Heart right ventricle (tissue), 16 donors: ENCODE measurements around the gene NAALADL2. TPM values are rescaled to one million over a fixed set of nuclear protein-coding genes. Genes with fewer than 3 reads are reported as not detected.

ENCODE experiments used
- ATAC-seq, 8 donors: fragments of 200-7000 bp; cut with Tn5 transposase; one replicate each; pipeline ENCODE4 v1.9.1; 2020; ENCODE audit warnings: mild to moderate bottlenecking in 8 of 8, moderate library complexity in 8 of 8, moderate number of reproducible peaks in 1 of 8
- DNase-seq, 2 donors: peaks; one replicate each; pipeline ENCODE4 v3.0.0-alpha.2; 2020
- H3K27ac ChIP-seq, 10 donors: fragments of 200-600 bp; sonication (generic) in 2 of 10; one replicate each; pipeline versions ENCODE4 v1.5.0 to v1.8.0; 2020 to 2022; ENCODE audit warnings: mild to moderate bottlenecking in 3 of 10
- H3K27me3 ChIP-seq, 7 donors: fragments of 200-600 bp; one replicate each; pipeline ENCODE4 v1.8.0; 2021 to 2022; ENCODE audit warnings: mild to moderate bottlenecking in 2 of 7
- H3K36me3 ChIP-seq, 9 donors: fragments of 200-600 bp; sonication (generic) in 1 of 9; one replicate each; pipeline versions ENCODE4 v1.5.0 to v1.8.0; 2020 to 2022; ENCODE audit warnings: mild to moderate bottlenecking in 2 of 9
- H3K4me1 ChIP-seq, 9 donors: fragments of 200-600 bp; sonication (generic) in 1 of 9; one replicate each; pipeline versions ENCODE4 v1.5.0 to v1.8.0; 2020 to 2022; ENCODE audit warnings: mild to moderate bottlenecking in 4 of 9
- H3K4me3 ChIP-seq, 10 donors: fragments of 200-600 bp; sonication (generic) in 2 of 10; one replicate each; pipeline versions ENCODE4 v1.5.0 to v1.8.0; 2020 to 2022; ENCODE audit warnings: mild to moderate bottlenecking in 7 of 10, moderate library complexity in 2 of 10
- H3K9me3 ChIP-seq, 11 donors: fragments of 200-600 bp in 10 of 11; sonication (generic) in 2 of 11; one replicate each; pipeline versions ENCODE4 v1.5.0 to v1.8.0; 2013 to 2022; ENCODE audit warnings: mild to moderate bottlenecking in 2 of 11, control low read depth in 1 of 11, moderate library complexity in 1 of 11
- WGBS, 2 donors: extraction: QIAGEN DNeasy Blood & Tissue Kit; methylation state at CpG; one replicate each; pipeline ENCODE4 v1.1.7; 2013; ENCODE audit warnings: inconsistent platforms in 1 of 2; 5-methylcytosine and 5-hydroxymethylcytosine counted together
- intact Hi-C, 10 donors: fragments of 100-400 bp; cut with DNase I; formaldehyde crosslinking; loops; one replicate each; pipeline versions ENCODE4 v1.11.1 to v1.14.2; 2022
- polyA plus RNA-seq, 2 donors: library from polyadenylated mRNA; stranded (reverse); fragments of 200-250 nt; gene quantifications; one replicate each; pipeline ENCODE4 v1.2.3, GENCODE V29; 2013
- total RNA-seq, 10 donors: library from RNA; stranded (reverse); fragmentation: NEBNext Ultra II Directional in 3 of 10; extraction: Animal tissue kit (Norgen Biotek cat#: 25700) in 3 of 10; gene quantifications; one replicate each; pipeline versions ENCODE4 v1.2.1 to v1.2.4, GENCODE V29; 2021 to 2023
- TF ChIP-seq, protein P1 (sequence below), 9 donors: fragments of 200-600 bp; sonication (generic) in 2 of 9; IDR thresholded peaks; one replicate each; pipeline versions ENCODE4 v1.5.0 to v1.8.0; 2021 to 2022; ENCODE audit warnings: antibody characterized with exemption in 9 of 9, mild to moderate bottlenecking in 5 of 9, moderate library complexity in 1 of 9
- donor health status: Arrhythmogenic right ventricular cardiomyopathy.
- donor health status: ischemic (EF 13 %, LVEDD 7.1; RV severe dilation, severe dysfunction).
- donor health status: healthy with polysubstance abuse.
- donor health status: DM: no; HTN: yes; CAD: no.
- donor health status: DM: no; HTN: no; CAD: no.
- donor health status: ischemic (EF 25% LVEDD 6.9; RV normal size, moderate dysfunction).
- donor health status: ischemic (EF 25% LVEDD 5.7; RV mildly dilated, moderate dysfunction).
- donor health status: healthy.
- donor health status: DM: yes; HTN: yes; CAD: no.
- donor health status: Ischemic cardiomyopathy.
- donor health status: ischemic (EF 35%, LVEDD 5.7; RV mildly dilated, moderate dysfunction).
- donor health status: nonischemic (EF 11% LVEDD 7.7; RV severe dilation, severe dysfunction).
- donor health status: DM: yes; HTN: yes; CAD: no.
- donor health status: PGD.
- donor health status: ischemic (EF 29% LVEDD 5.4; RV normal size, mild dysfunction).
- donor health status: nonischemic (EF 23%, LVEDD 6.1; RV moderate dilation, normal function).

Gene NAALADL2
- total and polyA plus RNA-seq, 12 donors = 0.36 to 11.9 (median 5.2) TPM

DNA sequence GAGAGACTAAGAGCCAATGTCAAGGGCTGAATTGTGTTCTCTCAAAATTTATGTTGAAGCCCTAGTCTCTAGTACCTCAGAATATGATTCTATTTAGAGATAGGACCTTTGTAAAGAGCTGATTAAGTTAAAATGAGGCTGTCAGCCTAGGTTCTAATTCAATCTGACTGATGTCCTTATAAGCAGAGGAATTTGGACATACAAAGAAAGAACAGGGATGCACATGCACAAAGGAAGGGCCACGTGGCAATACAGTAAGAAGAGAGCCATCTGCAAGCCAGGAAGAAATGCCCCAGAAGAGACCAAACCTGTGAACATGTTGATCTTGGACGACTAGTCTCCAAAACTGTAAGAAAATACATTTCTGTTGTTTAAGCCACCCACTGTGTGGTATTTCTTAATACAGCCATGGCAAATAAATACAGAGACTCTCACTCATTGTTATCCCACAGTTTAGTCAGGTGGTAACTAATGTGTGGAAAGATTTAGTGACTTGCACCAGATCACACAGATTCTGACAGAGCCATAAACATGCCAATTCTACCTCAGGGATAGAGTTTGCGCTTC, 652.2 kb downstream of the NAALADL2 start:
- ATAC-seq (no peak), DNase-seq (no peak)
- WGBS, 2 donors = 83 to 86% methylated on average over 3 of the region's 3 CpGs
- Histone ChIP-seq H3K4me1 (no peaks in the 10 kb centered on the region), H3K36me3 (no peaks in the 10 kb centered on the region), H3K27me3 (no peaks in the 10 kb centered on the region), H3K9me3 (peaks cover 0 to 4% (median 0%) of the 10 kb centered on the region in 11 donors), H3K4me3 (no peak overlapping the region), H3K27ac (no peak overlapping the region)
- intact Hi-C loops = no loop called here
- TF ChIP-seq, protein P1, sequence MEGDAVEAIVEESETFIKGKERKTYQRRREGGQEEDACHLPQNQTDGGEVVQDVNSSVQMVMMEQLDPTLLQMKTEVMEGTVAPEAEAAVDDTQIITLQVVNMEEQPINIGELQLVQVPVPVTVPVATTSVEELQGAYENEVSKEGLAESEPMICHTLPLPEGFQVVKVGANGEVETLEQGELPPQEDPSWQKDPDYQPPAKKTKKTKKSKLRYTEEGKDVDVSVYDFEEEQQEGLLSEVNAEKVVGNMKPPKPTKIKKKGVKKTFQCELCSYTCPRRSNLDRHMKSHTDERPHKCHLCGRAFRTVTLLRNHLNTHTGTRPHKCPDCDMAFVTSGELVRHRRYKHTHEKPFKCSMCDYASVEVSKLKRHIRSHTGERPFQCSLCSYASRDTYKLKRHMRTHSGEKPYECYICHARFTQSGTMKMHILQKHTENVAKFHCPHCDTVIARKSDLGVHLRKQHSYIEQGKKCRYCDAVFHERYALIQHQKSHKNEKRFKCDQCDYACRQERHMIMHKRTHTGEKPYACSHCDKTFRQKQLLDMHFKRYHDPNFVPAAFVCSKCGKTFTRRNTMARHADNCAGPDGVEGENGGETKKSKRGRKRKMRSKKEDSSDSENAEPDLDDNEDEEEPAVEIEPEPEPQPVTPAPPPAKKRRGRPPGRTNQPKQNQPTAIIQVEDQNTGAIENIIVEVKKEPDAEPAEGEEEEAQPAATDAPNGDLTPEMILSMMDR (IDR thresholded peaks at IDR 0.05) = no peak

DNA sequence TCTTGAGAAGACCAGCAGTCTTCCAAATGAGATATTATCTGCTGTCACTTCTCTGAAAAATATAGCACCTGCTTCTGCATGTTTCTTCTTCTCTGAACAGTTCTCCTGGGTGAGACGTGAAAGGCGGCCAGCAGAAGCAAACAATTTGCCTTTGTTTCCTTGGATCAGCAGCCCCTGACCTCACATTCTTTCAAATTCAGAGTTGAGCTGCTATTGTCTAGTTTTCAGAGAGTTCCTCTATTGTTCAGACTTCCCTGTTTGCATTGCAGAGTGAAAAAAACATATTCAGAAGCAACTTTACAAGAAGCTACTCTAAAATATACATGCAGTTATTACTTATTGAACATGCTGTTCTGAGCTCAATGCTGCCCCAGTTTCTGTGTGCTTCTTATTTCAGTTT, 653.6 kb downstream of the NAALADL2 start:
- H3K9me3 ChIP-seq = peaks cover 0 to 4% (median 0%) of the 10 kb centered on the region in 11 donors
- H3K4me3 ChIP-seq = no peak overlapping the region
- no peak for ATAC-seq
- TF ChIP-seq, protein P1 (IDR thresholded peaks at IDR 0.05) = no peak
- 48 to 51% methylated on average over 2 of the region's 2 CpGs for WGBS, 2 donors
- no peaks in the 10 kb centered on the region for H3K4me1 ChIP-seq
- DNase-seq = no peak
- no peak overlapping the region for H3K27ac ChIP-seq
- H3K27me3 ChIP-seq = no peaks in the 10 kb centered on the region
- H3K36me3 ChIP-seq = no peaks in the 10 kb centered on the region
- intact Hi-C loops = no loop called here

DNA sequence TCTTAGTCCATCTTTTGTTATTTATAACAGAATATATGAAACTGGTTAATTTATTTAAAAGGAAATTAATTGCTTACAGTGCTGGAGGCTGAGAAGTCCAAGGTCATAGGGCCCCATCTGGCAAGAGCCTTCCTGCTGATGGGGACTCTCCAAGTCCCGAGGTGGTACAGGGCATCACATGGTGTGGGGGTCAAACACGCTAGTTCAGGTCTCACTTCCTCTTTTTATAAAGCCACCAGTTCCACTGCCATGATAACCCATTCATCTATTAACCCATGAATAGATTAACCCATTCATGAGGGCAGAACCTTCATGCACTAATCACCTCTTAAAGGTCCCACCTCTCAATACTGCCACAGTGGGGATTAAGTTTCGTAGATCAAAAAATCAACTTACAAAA, 659.3 kb downstream of the NAALADL2 start:
- H3K4me1 ChIP-seq = no peaks in the 10 kb centered on the region
- no peak for ATAC-seq
- no peak overlapping the region for H3K4me3 ChIP-seq
- H3K36me3 ChIP-seq = no peaks in the 10 kb centered on the region
- intact Hi-C loops = no loop called here
- no peak overlapping the region for H3K27ac ChIP-seq
- no peak for DNase-seq
- 89 to 95% methylated on average over 3 of the region's 3 CpGs for WGBS, 2 donors
- no peaks in the 10 kb centered on the region for H3K27me3 ChIP-seq
- peaks cover 0 to 2% (median 0%) of the 10 kb centered on the region in 11 donors for H3K9me3 ChIP-seq
- TF ChIP-seq, protein P1 (IDR thresholded peaks at IDR 0.05) = no peak

DNA sequence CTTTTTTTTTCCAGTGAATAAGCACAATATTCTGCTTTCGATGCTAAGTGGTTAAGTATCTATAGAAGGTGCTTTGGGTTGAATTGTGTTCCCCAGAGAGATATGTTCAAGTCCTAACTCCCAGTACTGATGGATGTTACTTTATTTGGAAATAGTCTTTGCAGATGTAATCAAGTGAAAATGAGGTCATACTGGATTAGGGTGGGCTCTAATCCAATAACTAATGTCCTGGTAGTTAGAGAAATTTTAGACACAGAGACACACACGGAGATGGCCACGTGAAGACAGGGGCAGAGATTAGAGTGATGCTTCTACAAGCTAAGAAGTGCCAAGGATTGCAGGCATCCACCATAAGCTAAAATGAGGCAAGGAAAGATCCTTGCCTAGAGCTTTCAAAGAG, 662.3 kb downstream of the NAALADL2 start:
- no peaks in the 10 kb centered on the region for H3K36me3 ChIP-seq
- intact Hi-C loops = no loop called here
- no peaks in the 10 kb centered on the region for H3K9me3 ChIP-seq
- no peak for DNase-seq
- H3K27ac ChIP-seq = no peak overlapping the region
- no peak overlapping the region for H3K4me3 ChIP-seq
- TF ChIP-seq, protein P1 (IDR thresholded peaks at IDR 0.05) = no peak
- 61 to 68% methylated on average over 3 of the region's 3 CpGs for WGBS, 2 donors
- H3K27me3 ChIP-seq = no peaks in the 10 kb centered on the region
- no peak for ATAC-seq
- no peaks in the 10 kb centered on the region for H3K4me1 ChIP-seq
